HG02970 (cell line): Measurements from ENCODE around the gene TMEM44.
"Not testable (repeated sequence)": the region's sequence is repeated elsewhere in the genome, so short reads cannot be mapped to it uniquely, and the experiment has no call there.

Experiments
- ATAC-seq: cut with Tn5 transposase; IDR thresholded peaks from one replicate; pipeline ENCODE4 v1.9.1; 2021; ENCODE audit warnings: mild to moderate bottlenecking, moderate library complexity, moderate number of reproducible peaks; ENCODE audit not compliant: unreplicated experiment, low FRiP score

TMEM44 gene

GRCh38 chr3:194615226-194615625 is 18.0 kb downstream of the TMEM44 start:
- ATAC-seq: no peak

- ATAC-seq: no peak
Observed at GRCh38 chr3:194612221-194612620, 21.0 kb downstream of the TMEM44 start.

GRCh38 chr3:194610689-194611088 is 22.5 kb downstream of the TMEM44 start:
- no peak for ATAC-seq

GRCh38 chr3:194609601-194610000 is 23.6 kb downstream of the TMEM44 start:
- no peak for ATAC-seq

- ATAC-seq: no peak
Observed at GRCh38 chr3:194608981-194609380, 24.2 kb downstream of the TMEM44 start.

- ATAC-seq: no peak
Observed at GRCh38 chr3:194607592-194608389, 25.4 kb downstream of the TMEM44 start.

GRCh38 chr3:194606941-194607340 is 26.3 kb downstream of the TMEM44 start:
- ATAC-seq: no peak

- ATAC-seq: no peak
Observed at GRCh38 chr3:194606163-194606562, 27.1 kb downstream of the TMEM44 start.

GRCh38 chr3:194605314-194605713 is 27.9 kb downstream of the TMEM44 start:
- ATAC-seq: not testable (repeated sequence)

- no peak for ATAC-seq
Observed at GRCh38 chr3:194604837-194605236, 28.4 kb downstream of the TMEM44 start.

GRCh38 chr3:194604126-194604525 is 29.1 kb downstream of the TMEM44 start:
- no peak for ATAC-seq

- ATAC-seq: no peak
Observed at GRCh38 chr3:194602669-194603171, 30.5 kb downstream of the TMEM44 start.

GRCh38 chr3:194598771-194599557 is 34.3 kb downstream of the TMEM44 start:
- no peak for ATAC-seq

- ATAC-seq: no peak
Observed at GRCh38 chr3:194596906-194597305, 36.3 kb downstream of the TMEM44 start.

- ATAC-seq: no peak
Observed at GRCh38 chr3:194592798-194593752, 40.1 kb downstream of the TMEM44 start.

- no peak for ATAC-seq
Observed at GRCh38 chr3:194588741-194589140, 44.5 kb downstream of the TMEM44 start.

- no peak for ATAC-seq
Observed at GRCh38 chr3:194588236-194588635, 45.0 kb downstream of the TMEM44 start.

- no peak for ATAC-seq
Observed at GRCh38 chr3:194587438-194587931, 45.7 kb downstream of the TMEM44 start.

GRCh38 chr3:194586836-194587235 is 46.4 kb downstream of the TMEM44 start:
- no peak for ATAC-seq

GRCh38 chr3:194585880-194586281 is 47.3 kb downstream of the TMEM44 start:
- ATAC-seq: no peak
